AG04450 (cell line): ENCODE measurements around the gene ZNF410. TPM values are rescaled to one million over a fixed set of nuclear protein-coding genes. Genes with fewer than 3 reads are reported as not detected.

ENCODE experiments used
- CTCF ChIA-PET: fragments of 300-600, 350-600 bp; formaldehyde crosslinking; extraction: SDS; loops from one replicate; lab custom pipeline; 2022; ENCODE audit warnings: antibody characterized with exemption, inconsistent platforms; lab: Charles Lee
- POLR2A ChIA-PET: fragments of 350-600 bp; formaldehyde crosslinking; extraction: SDS; loops from one replicate; lab custom pipeline; 2021; ENCODE audit warnings: antibody characterized with exemption, inconsistent platforms; lab: Yijun Ruan, JAX
- DNase-seq: peaks from one replicate; pipeline ENCODE4 v3.0.0-alpha.2; 2011; ENCODE audit warnings: low read depth, low spot score
- H3K27ac ChIP-seq: one replicate; pipeline ENCODE4 v1.5.1; 2012; ENCODE audit warnings: low read depth, low read length, control low read depth
- H3K27me3 ChIP-seq: one replicate; pipeline ENCODE4 v1.6.0; 2012; ENCODE audit warnings: low read length; ENCODE audit not compliant: control insufficient read depth, insufficient read depth
- H3K4me3 ChIP-seq: 2 replicates; pipeline ENCODE4 v1.5.1; 2011; ENCODE audit warnings: mild to moderate bottlenecking, low read depth, low read length, control low read depth
- H3K9me3 ChIP-seq: 2 replicates; pipeline ENCODE4 v1.5.1; 2012; ENCODE audit warnings: low read length; ENCODE audit not compliant: control insufficient read depth, insufficient read depth
- polyA plus RNA-seq: library from polyadenylated mRNA; depleted of rRNA; stranded (reverse); fragments of >200 nt; gene quantifications from 2 replicates; pipeline ENCODE4 v1.2.3, GENCODE V29; 2011
- TF ChIP-seq, protein P1 (sequence below): IDR thresholded peaks from 2 replicates; pipeline ENCODE4 v1.5.1; 2011; ENCODE audit warnings: low read depth, low read length, control low read depth, inconsistent platforms

Gene ZNF410
- polyA plus RNA-seq, 1 experiment, result 54.5 TPM

DNA sequence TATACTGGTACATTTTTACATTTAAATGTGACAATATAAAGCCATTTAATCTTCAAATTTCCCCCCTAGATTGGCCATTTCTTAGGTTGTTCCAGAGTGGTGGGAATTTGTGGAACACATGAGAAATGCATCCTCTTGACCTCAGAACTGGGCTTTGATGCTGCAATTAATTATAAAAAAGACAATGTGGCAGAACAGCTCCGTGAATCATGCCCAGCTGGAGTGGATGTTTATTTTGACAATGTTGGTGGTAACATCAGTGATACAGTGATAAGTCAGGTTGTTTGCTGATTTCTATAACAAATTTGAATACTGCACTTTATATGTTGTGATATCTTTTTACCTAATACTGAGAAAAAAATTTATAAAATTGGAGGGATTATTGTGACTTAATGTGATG is 7.6 kb upstream of the ZNF410 start:
- TF ChIP-seq, protein P1, sequence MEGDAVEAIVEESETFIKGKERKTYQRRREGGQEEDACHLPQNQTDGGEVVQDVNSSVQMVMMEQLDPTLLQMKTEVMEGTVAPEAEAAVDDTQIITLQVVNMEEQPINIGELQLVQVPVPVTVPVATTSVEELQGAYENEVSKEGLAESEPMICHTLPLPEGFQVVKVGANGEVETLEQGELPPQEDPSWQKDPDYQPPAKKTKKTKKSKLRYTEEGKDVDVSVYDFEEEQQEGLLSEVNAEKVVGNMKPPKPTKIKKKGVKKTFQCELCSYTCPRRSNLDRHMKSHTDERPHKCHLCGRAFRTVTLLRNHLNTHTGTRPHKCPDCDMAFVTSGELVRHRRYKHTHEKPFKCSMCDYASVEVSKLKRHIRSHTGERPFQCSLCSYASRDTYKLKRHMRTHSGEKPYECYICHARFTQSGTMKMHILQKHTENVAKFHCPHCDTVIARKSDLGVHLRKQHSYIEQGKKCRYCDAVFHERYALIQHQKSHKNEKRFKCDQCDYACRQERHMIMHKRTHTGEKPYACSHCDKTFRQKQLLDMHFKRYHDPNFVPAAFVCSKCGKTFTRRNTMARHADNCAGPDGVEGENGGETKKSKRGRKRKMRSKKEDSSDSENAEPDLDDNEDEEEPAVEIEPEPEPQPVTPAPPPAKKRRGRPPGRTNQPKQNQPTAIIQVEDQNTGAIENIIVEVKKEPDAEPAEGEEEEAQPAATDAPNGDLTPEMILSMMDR, result no peak
- H3K27me3 ChIP-seq, result no peaks in the 10 kb centered on the region
- POLR2A ChIA-PET, result interaction anchor here (0.8 to 1.0 kb wide), 2 partner anchors 8 to 93 kb away, joined by 3 read pairs; partner anchors contain the start of gene ZNF410
- CTCF ChIA-PET, result no interaction called here
- H3K27ac ChIP-seq, result no peak overlapping the region
- no peaks in the 10 kb centered on the region for H3K9me3 ChIP-seq
- DNase-seq, result no peak
- no peak overlapping the region for H3K4me3 ChIP-seq

DNA sequence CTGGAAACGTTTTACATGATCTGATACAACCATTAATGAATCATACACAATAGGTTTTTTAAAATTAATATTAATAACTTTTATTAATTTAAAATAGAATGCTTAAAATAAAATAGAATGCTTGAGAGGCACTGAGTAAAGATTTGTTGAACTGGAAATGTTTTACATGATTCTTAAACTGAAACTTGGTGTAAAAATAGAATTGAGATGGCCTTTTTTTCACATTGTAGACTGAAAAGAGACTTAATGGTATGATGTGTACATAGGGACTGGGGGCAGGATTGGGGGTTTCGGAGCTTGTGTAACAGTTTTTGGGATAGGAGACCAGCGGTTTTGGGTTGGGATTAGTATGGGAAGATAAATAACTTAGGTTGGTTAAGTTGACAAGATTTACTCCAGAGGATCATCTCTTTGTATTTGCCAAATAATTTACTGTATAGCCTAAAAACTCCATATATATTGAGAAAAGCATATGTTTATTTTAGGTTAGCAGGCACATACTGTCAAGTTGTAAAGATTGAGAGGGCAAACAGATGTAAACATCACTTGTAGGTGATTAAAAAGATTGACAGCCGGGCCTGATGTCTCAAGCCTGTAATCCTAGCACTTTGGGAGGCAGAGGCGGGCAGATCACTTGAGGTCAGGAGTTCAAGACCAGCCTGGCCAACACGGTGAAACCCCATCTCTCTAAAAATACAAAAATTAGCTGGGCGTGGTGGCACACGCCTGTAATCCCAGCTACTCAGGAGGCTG is 2.0 kb upstream of the ZNF410 start:
- no peak overlapping the region for H3K4me3 ChIP-seq
- H3K27me3 ChIP-seq, result no peaks in the 10 kb centered on the region
- TF ChIP-seq, protein P1, result no peak
- POLR2A ChIA-PET, result no interaction called here
- no peak overlapping the region for H3K27ac ChIP-seq
- H3K9me3 ChIP-seq, result no peaks in the 10 kb centered on the region; the same call in 1 of the 2 replicates
- CTCF ChIA-PET, result no interaction called here
- no peak for DNase-seq

DNA sequence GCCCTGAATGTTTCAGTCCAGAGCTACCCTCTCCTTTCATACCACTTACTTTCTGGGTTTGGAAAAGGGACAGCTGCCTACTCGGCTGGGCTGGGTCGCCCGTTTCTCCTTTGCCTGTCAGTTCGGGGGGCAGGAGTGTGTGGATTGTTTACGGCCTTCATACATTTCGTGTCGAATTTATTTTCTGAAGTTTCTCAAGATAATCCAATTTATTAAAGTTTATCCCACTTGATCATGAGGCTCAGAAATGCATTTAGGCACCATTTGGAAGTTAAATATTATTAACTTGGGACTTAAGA is 608 bp downstream of the ZNF410 start:
- no peak for DNase-seq
- CTCF ChIA-PET, result no interaction called here

DNA sequence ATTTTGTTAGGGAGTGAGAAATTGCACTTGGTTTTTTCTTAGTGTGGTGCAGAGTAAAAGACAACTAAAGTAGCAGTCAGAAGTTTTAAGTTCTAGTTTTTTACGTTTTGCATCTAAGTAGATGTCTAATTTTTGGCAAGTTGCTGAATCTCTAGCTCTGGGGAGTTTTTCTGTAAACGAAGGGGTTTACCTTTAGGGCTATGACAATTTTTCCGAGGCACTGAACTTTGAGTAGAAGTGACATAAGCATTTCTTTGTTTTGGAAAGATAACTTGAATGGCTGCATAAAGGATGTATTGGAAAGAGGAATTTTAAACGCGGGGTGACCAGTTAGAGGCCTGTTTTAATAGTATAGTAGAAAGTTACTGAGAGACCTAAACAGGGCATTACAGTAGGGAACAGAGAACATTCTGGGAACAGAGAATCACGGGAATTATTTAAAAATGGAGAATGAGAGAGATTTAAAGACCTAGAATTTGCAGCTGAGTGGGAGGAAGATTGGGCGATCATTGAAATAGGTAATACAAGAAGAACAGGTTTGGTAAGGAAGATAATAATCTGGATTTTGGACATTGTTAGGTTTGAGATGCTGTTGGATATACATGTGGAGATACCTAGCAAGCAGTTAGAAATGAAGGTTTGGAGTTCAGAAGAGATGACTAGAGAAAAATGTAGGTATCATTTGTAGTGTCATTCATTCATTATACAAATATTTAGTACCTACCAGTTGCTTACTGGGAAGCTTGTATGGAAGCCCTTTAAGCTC is 1.2 kb downstream of the ZNF410 start:
- CTCF ChIA-PET, result interaction anchor here (1.0 kb wide), 1 partner anchor 160 kb away, joined by 4 read pairs; no protein-coding TSS in a partner anchor
- POLR2A ChIA-PET, result interaction anchor here (1.0 kb wide), 1 partner anchor 164 kb away, joined by 3 read pairs; no protein-coding TSS in a partner anchor
- no peak overlapping the region for H3K27ac ChIP-seq
- H3K9me3 ChIP-seq, result no peaks in the 10 kb centered on the region; the same call in 1 of the 2 replicates
- H3K4me3 ChIP-seq, result peak overlapping the region; percentile 90
- TF ChIP-seq, protein P1, result no peak
- H3K27me3 ChIP-seq, result no peaks in the 10 kb centered on the region
- DNase-seq, result no peak

More for the DNA sequence above, 608 bp downstream of the ZNF410 start:
- Histone ChIP-seq H3K9me3 (no peaks in the 10 kb centered on the region; the same call in 1 of the 2 replicates), H3K27ac (peak overlapping the region; percentile 95), H3K27me3 (no peaks in the 10 kb centered on the region), H3K4me3 (peak overlapping the region; percentile 90)
- POLR2A ChIA-PET, result interaction anchor here (0.9 to 1.6 kb wide), 2 partner anchors 9 to 36 kb away, joined by 3 to 13 read pairs; partner anchors contain the start of gene PTGR2
- TF ChIP-seq, protein P1, result no peak

DNA sequence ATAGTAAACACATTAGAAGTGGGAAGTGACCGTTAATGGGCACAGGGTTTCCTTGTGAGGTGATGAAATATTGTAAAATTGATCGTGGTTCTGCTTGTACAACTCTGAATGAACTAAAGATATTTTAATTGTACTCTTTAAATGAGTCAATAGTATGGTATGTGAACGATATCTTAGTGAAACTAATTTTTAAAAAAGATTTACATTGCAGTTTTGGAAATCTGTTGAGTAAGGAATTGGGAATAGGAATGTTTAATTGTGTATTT is 1.7 kb downstream of the ZNF410 start:
- no peak overlapping the region for H3K27ac ChIP-seq
- ChIA-PET POLR2A (interaction anchor here (0.7 to 1.0 kb wide), 2 partner anchors 129 to 165 kb away, joined by 3 to 4 read pairs; a partner anchor contains a TSS), CTCF (interaction anchor here (1.0 kb wide), 1 partner anchor 161 kb away, joined by 4 read pairs; no protein-coding TSS in a partner anchor)
- H3K27me3 ChIP-seq, result no peaks in the 10 kb centered on the region
- no peak for DNase-seq
- TF ChIP-seq, protein P1, result no peak
- peak overlapping the region; percentile 90 for H3K4me3 ChIP-seq
- no peaks in the 10 kb centered on the region; the same call in 1 of the 2 replicates for H3K9me3 ChIP-seq
